ENCODE measurements around the gene P3R3URF. TPM values are rescaled to one million over a fixed set of nuclear protein-coding genes. Genes with fewer than 3 reads are reported as not detected.

P3R3URF gene
- total RNA-seq, 4 donors from 2014 or later = not detected

DNA sequence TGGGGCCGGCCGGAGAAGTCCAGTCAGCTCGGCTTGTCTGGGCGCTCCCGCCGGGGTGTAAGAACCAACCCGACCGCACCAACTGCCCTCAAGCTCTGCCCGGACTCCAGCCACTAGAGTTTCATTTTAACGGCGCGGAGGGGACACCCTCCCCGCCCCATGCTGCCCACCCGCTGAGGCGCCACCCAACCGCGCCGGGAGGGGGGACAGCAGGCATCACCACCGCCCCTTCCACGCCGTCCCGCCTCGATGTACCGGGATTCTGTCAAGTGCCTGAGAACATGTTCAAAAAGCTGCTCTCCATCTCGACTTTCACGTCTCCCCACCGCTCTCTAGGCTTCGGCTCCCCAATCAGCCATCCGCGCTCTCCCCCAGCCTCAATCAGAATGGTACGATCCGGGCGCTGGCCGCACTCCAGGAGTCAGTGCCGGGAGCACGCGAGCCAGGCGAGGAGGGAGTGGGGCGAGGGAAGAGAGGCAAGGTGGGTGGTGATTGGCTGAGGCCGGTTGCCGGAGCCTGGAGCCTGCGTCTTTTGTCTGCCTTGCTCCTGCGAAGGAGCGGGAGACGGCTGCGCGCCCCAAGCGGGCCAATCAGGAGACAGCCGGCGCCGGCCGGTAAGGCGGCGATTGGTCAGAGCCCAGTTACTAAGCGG lies 43.6 kb downstream of the P3R3URF start, which contains the start of gene PIK3R3:
PIK3R3 (minus strand) TSS at position 101 of the 652 bp plus-strand sequence. CDS start 677 bp downstream, outside the sequence.
- DNase-seq (ENCODE audit: low spot score) (peak; percentile 89), ATAC-seq (ENCODE audit: low FRiP score) (peak; percentile 99)
- no peak for TF ChIP-seq CTCF (IDR thresholded peaks at IDR 0.05)

DNA sequence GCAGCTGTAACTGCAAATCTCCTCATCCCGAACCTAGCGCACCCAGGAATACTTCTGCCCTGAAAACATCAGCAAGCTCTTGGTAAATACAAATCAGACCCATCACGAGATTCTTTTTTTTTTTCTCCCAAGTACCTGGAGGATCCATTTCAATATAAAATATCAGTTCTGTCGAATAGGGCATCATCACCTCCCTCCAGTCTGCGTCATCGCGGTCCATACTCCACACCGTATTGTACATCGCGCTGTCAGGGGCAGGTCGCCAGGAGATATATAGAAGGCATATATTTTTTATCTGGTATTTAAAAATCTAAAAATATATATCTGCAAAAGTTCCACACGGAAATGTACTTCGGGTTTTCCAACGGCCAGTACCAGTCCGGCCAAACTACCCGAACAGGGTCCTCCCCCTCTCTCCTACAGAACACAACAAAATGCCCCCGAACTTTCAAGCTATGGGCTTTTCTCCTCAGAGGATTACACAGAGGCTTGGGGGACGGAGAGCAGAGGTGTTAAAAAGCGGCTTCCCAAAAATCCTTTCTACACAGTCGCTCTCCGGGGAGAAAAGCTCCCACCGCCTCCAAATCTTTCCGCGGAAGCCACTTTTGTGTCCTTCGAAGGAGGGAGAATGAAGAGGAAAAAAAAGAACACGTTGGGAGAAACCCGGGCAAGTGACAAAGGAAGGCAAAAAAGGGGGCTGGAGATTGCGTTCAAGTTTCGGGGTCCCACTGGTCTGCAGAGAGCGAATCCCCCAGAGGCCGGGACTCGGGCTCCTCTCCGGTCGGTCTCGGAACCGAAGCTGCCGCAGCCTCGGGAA lies 44.4 kb downstream of the P3R3URF start:
- TF ChIP-seq CTCF (IDR thresholded peaks at IDR 0.05) = no peak
- DNase-seq (ENCODE audit: low spot score) (no peak), ATAC-seq (ENCODE audit: low FRiP score) (no peak)

GRCh38 chr1:46131093-46131492 lies 45.2 kb downstream of the P3R3URF start:
- TF ChIP-seq CTCF (IDR thresholded peaks at IDR 0.05) = no peak
- ATAC-seq (ENCODE audit: low FRiP score) (no peak), DNase-seq (ENCODE audit: low spot score) (no peak)

- DNase-seq (ENCODE audit: low spot score) (no peak), ATAC-seq (ENCODE audit: low FRiP score) (no peak)
Observed at GRCh38 chr1:46130606-46131005, 45.7 kb downstream of the P3R3URF start.

GRCh38 chr1:46130121-46130520 lies 46.2 kb downstream of the P3R3URF start:
- TF ChIP-seq CTCF (IDR thresholded peaks at IDR 0.05) = no peak
- DNase-seq (ENCODE audit: low spot score) (no peak), ATAC-seq (ENCODE audit: low FRiP score) (no peak)

More at GRCh38 chr1:46130606-46131005, 45.7 kb downstream of the P3R3URF start:
- TF ChIP-seq CTCF (IDR thresholded peaks at IDR 0.05) = no peak

- no peak for ATAC-seq (ENCODE audit: low FRiP score)
- TF ChIP-seq CTCF (IDR thresholded peaks at IDR 0.05) = no peak
- DNase-seq (ENCODE audit: low spot score) = no peak
Observed at GRCh38 chr1:46128344-46128743, 47.9 kb downstream of the P3R3URF start.

Small RNAs within 50 kb of the gene (small RNA-seq; reads per million reads assigned to genes)
- gene AL672043.1 = not detected

Other genes with a start within 250 kb of the P3R3URF start
- gene PIK3R3, start 43.9 kb downstream of the P3R3URF start, total RNA-seq = 100 to 1,000 TPM in 1 of 4 donors, 10 to 100 TPM in 3; 21.9 to 123 (median 39.2) TPM
- gene TSPAN1, start 1.4 kb downstream of the P3R3URF start, total RNA-seq = 1 to 10 TPM in 2 of 4 donors, under 1 TPM in 1, not detected in 1; 0.84 to 1.2 (median 1.2) TPM
- 10 to 100 TPM; 27.4 to 46.5 (median 38.3) TPM for gene POMGNT1, start 21.9 kb upstream of the P3R3URF start, total RNA-seq
- gene LURAP1, start 26.8 kb upstream of the P3R3URF start, total RNA-seq = 10 to 100 TPM in 1 of 4 donors, 1 to 10 TPM in 2, under 1 TPM in 1; 0.96 to 10.6 (median 3.3) TPM
- 1 to 10 TPM in 1 of 4 donors, under 1 TPM in 1, not detected in 2; 0.28 to 1.4 TPM for gene RAD54L, start 71.3 kb upstream of the P3R3URF start, total RNA-seq
- gene LRRC41, start 127.1 kb upstream of the P3R3URF start, total RNA-seq = 100 to 1,000 TPM in 1 of 4 donors, 10 to 100 TPM in 3; 65.3 to 108 (median 73.2) TPM
- gene UQCRH, start 127.2 kb upstream of the P3R3URF start, total RNA-seq = 100 to 1,000 TPM; 398 to 609 (median 515) TPM
- gene NSUN4, start 164.3 kb upstream of the P3R3URF start, total RNA-seq = 10 to 100 TPM; 19.5 to 26.3 (median 22.2) TPM
- 10 to 100 TPM; 11.5 to 36.4 (median 20.3) TPM for gene FAAH, start 217.8 kb upstream of the P3R3URF start, total RNA-seq

Data from omental fat pad (tissue), 4 donors.